HEK293 (cell line): ENCODE measurements around the gene SPACA6.

Source experiments
- ZFP41 ChIP-seq: fragments of 450-650 bp; formaldehyde crosslinking; IDR thresholded peaks from 2 replicates; pipeline ENCODE4 v1.5.1; 2016; ENCODE audit warnings: missing biosample characterization, missing genetic modification characterization, borderline replicate concordance
- ZNF121 ChIP-seq: fragments of 450-650 bp; formaldehyde crosslinking; IDR thresholded peaks from 2 replicates; pipeline ENCODE4 v1.5.1; 2016; ENCODE audit warnings: missing biosample characterization, missing genetic modification characterization
- TF ChIP-seq, protein P1 (sequence below): fragments of 450-650 bp; formaldehyde crosslinking; IDR thresholded peaks from 2 replicates; pipeline ENCODE4 v1.5.1; 2016; ENCODE audit warnings: missing biosample characterization, missing genetic modification characterization

DNA sequence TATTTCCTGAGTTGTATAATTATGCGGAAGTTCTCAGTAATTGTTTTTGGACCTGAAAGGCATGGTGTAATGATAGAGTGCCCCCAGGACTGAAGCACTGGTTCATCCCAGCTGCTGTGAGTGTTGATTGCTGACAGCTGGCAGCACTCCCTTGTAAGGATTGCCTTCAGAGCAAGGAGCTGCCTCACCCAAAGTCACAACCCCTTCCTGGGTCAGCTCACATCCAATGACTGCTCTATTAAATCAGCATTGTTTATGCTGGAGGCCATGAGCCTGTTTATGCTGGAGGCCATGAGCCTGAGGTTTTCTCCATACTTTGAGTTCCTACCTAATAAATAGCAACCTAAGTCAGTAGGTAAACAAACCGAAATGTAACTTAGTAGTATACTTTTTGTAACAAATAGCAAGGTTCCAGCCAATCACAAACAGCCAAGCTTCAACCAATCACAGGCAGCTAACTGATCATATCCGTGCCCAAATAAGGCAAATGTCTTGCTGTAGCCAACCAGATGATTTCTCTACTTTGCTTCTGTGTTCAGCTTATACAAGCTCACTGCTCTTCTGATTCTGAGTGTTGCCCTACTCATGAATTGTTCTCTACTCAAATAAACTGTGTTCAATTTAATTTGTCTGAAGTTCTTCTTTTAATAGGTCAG lies 11.7 kb upstream of the SPACA6 start:
- TF ChIP-seq, protein P1, sequence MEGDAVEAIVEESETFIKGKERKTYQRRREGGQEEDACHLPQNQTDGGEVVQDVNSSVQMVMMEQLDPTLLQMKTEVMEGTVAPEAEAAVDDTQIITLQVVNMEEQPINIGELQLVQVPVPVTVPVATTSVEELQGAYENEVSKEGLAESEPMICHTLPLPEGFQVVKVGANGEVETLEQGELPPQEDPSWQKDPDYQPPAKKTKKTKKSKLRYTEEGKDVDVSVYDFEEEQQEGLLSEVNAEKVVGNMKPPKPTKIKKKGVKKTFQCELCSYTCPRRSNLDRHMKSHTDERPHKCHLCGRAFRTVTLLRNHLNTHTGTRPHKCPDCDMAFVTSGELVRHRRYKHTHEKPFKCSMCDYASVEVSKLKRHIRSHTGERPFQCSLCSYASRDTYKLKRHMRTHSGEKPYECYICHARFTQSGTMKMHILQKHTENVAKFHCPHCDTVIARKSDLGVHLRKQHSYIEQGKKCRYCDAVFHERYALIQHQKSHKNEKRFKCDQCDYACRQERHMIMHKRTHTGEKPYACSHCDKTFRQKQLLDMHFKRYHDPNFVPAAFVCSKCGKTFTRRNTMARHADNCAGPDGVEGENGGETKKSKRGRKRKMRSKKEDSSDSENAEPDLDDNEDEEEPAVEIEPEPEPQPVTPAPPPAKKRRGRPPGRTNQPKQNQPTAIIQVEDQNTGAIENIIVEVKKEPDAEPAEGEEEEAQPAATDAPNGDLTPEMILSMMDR (tag by site-specific recombination) = no peak
- TF ChIP-seq ZNF121 (no peak), ZFP41 (no peak)
